ENCODE results near the gene RNF121.

The RNF121 gene

GRCh38 chr11:71935338-71935925 lies 6.6 kb downstream of the RNF121 start:
- no peak for DNase-seq (ENCODE audit: low read depth)

- no peak for DNase-seq (ENCODE audit: low read depth)
These were observed 8.0 kb downstream of the RNF121 start for GRCh38 chr11:71936825-71937224.

- DNase-seq (ENCODE audit: low read depth): no peak
These were observed 9.0 kb downstream of the RNF121 start for GRCh38 chr11:71937826-71938225.

DNA sequence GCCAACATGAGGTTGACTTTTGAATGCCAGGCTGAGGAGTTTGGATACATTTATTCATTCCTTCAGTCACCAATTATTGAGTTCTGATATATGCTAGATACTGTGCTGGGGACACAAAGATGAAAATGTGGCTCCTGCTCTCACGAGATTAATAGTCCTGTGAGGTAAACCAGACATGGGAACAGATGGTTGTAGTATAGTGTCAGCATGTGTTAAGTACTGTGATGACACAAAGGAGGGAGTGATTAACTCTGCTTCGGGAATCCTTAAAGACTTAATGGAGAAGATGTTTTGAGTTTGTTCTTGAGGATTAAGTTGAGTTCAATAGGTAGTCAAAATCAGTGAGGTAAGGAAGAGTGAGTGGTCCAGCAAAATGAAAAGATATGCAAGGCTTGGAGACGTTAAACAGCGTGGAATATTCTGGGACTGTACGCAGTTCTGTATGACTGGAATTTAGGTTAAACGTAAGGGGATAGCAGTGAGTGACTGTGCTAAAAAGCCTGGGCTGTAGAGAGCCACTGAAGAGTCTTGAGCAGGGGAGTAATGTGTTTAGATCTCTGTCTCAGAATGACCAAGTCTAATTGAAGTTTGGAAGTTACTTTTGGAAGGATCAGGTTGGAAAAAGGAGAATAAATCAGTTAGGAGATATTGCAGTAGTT lies 11.8 kb downstream of the RNF121 start:
- no peak for DNase-seq (ENCODE audit: low read depth)

DNA sequence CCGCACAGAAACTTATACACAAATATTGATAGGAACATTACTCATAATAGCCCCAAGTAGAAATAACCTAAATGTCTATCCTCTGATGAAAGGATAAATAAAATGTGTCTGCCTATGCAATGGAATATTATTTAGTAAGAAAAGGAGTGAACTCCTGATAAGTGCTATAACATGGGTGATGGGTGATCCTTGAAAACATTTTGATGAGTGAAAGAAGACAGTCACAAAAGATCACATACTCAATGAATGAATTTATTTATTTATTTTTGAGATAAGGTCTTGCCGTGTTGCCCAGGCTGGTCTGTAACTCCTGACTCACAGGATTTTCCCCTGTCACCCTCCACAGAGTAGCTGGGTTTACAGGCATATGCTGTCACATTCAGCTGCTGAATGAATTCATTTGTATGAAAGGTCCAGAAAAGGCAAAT lies 17.3 kb downstream of the RNF121 start:
- DNase-seq (ENCODE audit: low read depth): no peak

DNA sequence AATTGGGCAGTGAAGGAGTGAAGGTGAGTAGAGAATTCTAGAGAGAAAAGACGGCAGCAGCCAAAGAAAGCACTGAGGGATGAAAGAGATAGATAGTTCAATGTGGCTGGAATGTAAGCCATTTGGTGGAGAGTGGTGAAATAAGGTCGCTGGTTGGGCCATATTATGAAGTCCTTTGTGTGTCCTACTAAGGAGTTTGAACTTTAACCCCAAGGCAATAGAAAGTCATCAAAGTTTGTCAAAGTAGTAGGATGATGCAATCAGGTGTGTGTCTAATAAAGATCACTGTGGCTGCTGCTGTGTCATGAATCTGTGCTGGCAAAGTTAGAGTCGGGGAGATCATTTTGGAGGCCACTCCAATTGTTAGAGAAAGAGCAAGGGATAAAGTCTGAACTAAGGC lies 18.7 kb downstream of the RNF121 start:
- no peak for DNase-seq (ENCODE audit: low read depth)

GRCh38 chr11:71948314-71949027 lies 19.6 kb downstream of the RNF121 start:
- no peak for DNase-seq (ENCODE audit: low read depth)

GRCh38 chr11:71949034-71949433 lies 20.2 kb downstream of the RNF121 start:
- no peak for DNase-seq (ENCODE audit: low read depth)

DNA sequence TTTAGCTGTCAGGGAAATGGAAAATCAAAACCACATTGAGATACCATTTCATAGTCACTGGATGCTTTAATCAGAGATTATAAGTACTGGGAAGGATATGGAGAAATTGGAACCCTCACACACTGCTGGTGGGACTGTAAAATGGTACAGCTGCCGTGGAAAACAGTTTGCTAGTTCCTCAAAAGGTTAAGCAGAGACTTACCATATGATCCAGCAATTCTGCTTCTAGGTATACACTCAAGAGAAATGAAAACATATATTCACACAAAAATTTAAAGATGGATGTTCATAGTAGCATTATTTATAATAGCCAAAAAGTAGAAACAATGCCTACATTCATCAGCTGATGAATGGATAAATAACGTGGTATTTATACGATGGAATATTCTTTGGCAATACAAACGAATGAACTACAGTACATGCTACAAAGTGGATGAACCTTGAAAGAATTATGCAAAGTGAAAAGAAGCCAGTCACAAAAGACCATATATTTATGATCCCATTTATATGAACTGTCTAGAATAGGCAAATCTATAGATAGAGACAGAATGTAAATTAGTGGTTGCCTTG lies 23.0 kb downstream of the RNF121 start:
- DNase-seq (ENCODE audit: low read depth): no peak

GRCh38 chr11:71955898-71956456 lies 27.1 kb downstream of the RNF121 start:
- no peak for DNase-seq (ENCODE audit: low read depth)

- DNase-seq (ENCODE audit: low read depth): peak; percentile 24
These were observed 33.7 kb downstream of the RNF121 start for GRCh38 chr11:71962428-71963038.

DNA sequence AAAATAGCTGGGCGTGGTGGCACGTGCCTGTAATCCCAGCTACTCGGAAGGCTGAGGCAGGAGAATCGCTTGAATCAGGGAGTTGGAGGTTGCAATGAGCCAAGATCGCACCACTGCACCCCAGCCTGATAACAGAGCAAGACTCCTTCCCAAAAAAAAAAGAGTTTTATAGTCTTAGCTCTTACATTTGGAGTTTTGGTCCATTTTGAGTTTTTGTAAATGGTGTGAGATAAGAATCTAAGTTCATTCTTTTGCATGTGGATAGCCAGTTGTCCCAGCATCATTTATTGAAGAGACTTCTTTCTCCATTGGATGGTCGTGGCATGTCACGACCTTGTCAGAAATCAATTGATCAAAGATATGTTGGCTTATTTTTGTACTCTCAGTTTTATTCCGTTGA lies 34.6 kb downstream of the RNF121 start:
- DNase-seq (ENCODE audit: low read depth): no peak

- no peak for DNase-seq (ENCODE audit: low read depth)
These were observed 35.8 kb downstream of the RNF121 start for GRCh38 chr11:71964641-71965040.

DNA sequence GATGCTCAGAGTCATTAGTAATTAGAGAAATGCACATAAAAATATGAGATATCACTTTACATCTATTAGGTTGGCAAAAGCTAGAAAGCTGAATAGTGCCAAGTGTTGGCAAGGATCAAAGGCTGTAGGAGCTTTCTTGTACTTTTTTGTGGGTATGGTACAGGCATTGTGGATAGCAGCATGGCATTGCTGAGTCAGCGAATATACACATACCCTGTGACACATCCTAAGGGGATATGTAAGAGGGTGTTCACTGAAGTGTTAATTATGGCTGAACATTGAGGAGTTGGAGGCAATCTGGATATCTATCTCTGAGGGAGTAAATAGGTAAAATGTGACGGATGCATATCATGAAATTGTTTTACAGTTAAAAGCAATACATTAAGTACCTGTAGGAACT lies 42.8 kb downstream of the RNF121 start:
- DNase-seq (ENCODE audit: low read depth): no peak

DNA sequence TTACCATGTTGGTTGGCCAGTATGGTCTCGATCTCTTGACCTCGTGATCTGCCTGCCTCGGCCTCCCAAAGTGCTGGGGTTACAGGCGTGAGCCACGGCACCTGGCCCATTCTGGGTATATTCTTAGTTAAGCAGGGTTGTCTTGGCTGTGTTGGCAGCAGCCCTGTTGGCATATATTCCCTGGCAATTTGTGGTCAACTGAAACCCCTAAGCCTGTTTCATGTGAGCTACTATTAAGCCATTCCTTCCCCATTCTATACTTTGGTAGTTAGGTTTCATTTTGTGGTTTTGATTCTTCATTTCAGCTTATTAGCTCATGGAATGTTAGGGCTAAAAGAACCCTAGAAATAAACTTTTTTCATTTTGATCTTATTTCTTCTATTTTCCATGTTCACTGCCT lies 47.7 kb downstream of the RNF121 start:
- no peak for DNase-seq (ENCODE audit: low read depth)

- no peak for DNase-seq (ENCODE audit: low read depth)
These were observed 48.2 kb downstream of the RNF121 start for GRCh38 chr11:71977090-71977489.

DNA sequence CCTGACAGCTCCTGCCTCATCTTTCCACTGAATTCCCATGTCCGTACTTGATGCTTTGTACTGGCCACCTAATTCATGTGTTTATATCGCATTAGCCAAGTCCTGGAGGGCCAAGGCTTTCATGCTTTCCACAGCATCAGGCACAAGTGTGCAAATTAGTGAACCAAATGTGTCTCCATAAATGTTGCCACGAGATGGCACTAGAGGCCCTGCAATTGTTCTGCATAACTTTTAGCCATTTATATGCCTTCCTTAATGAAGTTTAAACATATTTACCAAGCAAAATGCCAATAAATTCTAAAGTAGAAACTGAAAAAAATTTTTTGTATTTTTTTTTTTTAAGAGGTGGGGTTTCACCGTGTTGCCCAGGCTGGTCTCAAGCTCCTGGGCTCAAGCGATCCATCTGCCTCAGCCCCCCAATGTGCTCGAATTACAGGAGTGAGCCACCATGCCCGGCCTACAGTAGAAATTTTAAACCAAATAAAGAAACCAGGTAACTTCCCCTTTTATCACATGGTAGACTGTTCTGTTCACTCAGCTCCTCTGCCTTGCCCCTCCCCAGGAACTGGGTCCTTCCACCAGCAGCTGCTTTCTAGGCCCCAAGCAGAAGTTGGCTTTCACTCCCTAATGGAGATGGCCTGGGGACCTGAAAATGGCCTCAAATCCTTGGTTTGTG lies 49.0 kb downstream of the RNF121 start:
- DNase-seq (ENCODE audit: low read depth): peak; percentile 45

DNA sequence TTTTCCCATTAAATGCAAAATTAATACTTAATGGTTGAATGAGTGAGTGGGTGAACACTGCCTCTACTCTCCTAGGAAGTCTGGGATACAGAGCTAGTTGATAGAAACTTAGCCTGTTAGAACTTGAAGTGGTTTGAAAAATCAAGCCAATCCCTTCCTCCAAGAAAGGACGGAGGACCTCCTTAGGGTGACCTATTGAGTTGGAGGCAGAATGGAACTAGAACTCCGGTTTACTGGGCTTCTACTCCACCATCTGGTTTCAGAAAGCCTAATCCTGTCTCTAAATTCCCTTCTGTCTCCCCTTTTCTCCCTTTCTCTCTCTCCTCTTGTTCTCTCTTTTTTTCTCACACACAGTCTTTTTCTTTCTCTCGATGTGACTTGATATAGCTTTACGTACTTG lies 50.2 kb downstream of the RNF121 start:
- DNase-seq (ENCODE audit: low read depth): no peak

DNA sequence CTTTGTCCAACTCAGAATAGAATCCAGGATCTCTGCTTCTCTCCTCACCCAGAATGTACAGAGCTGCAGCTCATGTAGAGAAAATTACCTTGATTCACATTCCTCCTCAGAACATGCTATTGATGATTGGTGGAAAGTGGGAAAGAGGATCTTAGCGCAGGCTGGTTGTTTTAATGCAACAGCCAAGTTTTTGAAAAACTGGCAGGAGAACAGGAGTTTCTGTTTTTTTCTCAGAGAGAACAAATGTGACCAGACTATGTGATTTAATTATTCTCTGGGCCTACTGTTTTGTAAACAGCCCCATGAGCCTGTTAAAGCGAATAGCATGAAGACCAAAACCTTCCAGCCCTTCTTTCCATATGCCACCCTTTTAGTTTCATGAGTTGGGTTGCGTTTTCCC lies 50.8 kb downstream of the RNF121 start:
- DNase-seq (ENCODE audit: low read depth): no peak

GRCh38 chr11:71986131-71986530 lies 57.3 kb downstream of the RNF121 start:
- DNase-seq (ENCODE audit: low read depth): no peak

- no peak for DNase-seq (ENCODE audit: low read depth)
These were observed 58.7 kb downstream of the RNF121 start for GRCh38 chr11:71987521-71987920.

DNA sequence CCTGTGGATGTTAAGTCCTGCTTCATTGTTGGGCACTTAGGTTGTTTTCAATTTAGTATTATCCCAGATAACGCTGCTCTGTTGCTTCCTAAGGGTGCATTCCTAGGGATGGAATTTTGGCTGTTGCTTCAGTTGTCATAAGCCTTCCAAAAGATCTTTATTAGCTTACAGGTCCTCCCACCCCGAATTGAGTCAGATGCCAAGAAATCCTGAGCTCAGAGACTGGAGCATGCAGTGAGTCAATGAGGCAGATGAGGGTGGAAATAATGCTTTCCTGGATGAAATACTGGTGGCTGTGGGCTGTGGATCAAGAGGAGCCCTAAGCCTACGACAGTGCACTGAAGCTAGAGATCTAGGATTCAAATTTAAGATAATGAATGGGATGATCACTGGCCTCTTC lies 59.2 kb downstream of the RNF121 start:
- DNase-seq (ENCODE audit: low read depth): peak; percentile 43
